ENCODE results near the gene KCNAB1.
A peak's percentile ranks its signal among the peaks of the same experiment; 100 is the strongest.

The KCNAB1 gene

DNA sequence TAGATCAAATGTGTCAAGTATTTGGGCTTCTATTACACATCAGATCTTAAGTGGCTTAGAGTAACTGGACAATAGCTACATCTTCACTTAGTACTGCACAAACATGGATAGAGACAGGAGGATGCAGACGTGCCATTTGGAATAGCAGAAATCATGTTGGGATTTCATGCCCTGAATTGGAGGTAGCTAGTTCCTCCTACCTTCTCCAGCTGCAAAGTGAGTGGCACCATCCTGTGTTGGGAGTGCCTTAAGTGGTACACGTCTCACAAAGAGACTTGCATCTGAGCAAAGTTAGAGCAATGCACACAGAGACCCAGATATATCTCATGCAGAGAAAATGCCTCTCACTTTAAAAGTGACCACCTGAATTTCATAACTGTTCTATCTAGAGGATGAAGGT, 298.1 kb downstream of the KCNAB1 start:
- DNase-seq, result no peak

DNA sequence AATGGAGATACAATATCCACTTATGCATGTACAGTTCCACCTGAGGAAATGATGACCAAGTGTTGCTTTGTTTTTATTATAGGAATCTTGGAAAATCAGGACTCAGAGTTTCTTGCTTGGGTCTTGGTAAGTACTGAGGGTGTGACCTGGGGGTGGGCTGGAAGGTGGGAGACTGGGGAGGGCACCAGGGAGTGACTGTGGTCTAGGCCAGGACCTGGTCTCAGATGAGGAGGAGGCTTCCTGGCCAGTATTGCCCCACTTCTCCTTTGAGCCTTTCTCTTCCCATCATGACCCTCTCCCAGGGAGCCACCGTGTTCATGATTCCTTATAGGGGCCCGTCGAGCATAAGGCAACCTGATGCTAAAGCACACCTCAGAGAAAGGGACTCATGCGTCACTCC, 301.2 kb downstream of the KCNAB1 start:
- DNase-seq, result no peak

DNA sequence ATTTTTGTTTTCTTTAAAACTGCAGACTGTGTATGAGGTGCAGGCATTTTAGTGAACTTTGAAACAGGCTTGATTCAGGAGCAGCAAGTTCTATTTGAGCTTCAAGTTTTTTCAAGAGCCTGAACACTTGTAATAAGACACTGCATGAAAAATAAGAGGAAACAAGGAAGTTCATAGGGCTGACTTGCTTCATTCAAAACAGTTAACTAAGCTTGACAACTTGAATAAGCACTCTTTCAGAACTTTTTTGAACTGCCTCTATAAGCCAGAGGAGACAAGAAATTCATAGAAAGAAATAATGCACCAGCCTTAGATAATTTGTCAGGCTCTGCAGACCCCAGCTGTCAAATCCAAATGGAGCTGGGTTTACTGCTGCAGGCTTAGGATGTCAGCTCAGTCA, 304.4 kb downstream of the KCNAB1 start:
- DNase-seq, result no peak

DNA sequence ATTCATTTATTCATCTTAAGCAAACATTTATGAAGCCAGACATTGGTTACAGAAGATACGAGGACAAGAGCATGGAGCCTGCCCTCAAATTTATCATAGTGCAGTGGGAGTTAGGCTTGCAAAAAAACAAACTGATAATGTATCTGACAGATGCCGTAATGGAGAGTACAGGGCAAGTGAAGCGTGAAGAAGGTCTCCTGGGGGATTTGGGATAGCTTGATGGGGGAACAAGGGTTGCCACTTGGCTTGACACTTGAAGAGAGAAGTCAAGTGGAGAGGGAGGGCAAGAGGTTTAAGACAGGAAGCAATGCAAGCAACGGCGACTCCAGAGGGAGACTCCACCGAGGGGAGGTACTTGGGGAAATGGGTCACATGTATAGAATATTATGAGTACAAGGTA, 305.3 kb downstream of the KCNAB1 start:
- DNase-seq, result no peak

DNA sequence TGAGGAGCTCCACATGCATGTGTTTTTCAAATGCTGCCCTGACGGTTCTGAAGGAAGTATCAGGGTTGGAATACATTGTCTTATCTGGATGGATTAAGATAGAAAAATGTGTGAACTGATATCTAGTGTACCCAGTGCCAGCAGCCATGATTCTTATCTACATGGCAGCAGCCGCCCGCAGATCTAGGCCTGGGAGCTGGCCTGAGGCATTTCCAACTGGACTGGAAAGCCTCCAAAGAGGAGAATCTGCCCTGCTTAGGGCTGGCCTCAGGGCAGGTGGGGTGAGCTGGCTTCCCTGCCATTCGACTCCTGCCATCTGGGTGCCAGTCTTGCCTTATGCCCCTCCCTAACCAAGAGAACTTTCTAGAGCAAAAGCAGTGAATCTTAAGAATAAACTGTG, 308.7 kb downstream of the KCNAB1 start:
- DNase-seq, result no peak

DNA sequence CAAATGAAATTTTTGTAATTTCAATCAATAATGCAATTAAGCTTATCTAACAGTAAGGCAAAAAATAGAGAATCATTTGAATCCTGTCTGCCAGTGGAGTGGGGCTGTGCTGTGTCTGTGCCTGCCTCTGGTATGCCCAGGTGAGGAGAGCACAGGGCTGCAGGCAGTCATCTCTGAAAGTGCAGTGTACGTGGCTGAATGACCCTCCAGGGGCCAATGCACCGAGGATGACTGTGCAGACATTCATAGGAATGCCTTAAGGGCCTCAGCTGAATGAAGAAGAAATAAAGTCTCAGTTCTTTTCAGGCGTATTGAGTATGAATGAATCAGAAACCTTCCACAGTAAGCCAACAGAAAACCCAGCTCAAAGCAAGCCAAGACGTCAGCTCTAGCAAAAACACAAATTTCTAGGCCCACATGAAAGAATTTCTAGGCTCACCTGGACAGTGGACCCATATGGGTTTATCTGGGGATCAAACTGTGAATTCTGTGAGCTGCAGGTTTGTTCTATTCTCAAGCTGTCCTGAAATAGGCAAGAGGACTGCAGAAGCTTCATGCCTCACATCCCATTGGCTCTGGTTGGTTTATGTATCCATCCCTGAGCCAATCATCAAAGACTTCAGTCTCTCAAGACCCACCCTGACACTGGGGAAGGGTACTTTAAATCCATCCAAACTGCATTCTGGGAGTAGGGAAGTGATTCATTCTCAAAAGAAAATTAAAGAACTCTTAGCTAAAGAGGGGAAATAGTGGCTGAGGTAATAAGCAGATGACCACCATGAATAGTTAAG, 311.2 kb downstream of the KCNAB1 start:
- DNase-seq, result no peak

DNA sequence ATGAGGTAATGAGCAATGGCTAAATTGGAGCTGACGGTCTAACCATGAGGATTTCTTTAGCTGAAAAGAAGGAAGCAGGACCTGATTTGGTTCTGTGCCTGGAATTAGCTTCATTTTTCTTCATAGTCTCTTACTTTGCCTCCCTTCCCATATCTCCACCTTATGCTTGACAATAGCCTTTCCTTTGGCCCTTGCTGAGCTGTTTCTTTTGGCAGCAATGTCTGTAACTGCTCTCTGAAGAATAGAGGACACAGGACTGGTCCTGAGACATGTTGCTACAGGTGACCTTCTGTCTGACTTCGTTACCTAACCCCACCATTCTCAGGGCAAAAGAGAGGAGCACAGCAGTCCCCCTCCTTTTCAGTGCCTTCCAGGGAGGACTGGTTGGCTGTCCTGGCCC, 312.2 kb downstream of the KCNAB1 start:
- DNase-seq, result no peak

DNA sequence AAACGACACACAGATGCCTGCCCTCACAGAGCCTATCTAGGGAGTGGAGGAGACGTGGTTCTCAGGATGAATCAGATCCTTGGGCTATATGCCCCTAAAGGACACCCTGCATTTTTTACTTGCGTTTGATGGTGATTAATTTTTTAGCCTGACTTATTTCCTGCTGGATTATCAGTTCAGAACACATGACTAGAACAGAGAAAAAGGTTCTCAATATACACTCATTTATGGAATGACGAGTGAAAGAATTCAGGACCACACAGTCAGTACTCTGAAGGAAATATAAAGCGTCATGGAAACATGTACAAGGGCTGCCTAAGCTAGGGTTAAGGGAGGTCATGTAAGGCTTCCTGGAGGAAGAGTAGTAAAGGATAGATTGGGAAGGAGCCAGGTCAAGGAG, 312.8 kb downstream of the KCNAB1 start:
- DNase-seq, result no peak

DNA sequence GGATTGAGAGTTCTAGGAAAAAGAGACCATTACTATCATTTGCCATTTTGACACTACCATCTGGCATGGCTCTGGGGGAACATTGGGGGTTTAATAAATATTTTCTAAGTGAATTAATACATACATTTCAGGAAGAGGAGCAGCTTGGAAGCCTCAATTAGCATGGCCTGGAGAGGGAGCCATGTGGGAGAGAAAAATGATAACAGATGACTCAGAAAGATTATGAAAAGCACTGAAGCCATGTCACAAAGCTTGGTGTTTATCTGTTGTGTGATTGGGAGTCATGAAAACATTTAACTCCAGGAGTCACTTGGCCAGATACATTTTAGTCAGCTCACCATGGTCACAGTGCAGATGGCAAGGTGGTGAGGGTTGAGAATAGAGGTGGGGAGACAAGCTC, 313.5 kb downstream of the KCNAB1 start:
- no peak for DNase-seq

DNA sequence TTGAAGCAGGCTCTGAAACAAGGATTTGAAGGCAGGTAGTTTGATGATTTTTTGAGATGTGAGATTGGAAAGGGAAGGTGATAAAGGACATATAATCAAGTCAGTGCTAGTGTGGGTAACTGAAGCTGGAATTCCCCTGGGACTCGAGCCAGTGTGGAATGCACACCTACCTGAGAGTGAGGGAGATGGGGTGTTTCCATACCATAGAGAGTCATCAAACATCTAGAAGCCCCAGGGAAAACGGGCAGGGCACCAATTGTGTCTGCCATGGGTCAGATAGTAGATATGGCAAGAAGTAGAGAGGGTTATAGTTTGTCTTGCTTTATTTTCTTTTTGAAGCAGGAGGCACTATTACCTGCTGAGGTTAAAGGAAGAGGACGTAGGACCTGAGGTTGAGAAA, 314.5 kb downstream of the KCNAB1 start:
- DNase-seq, result no peak

DNA sequence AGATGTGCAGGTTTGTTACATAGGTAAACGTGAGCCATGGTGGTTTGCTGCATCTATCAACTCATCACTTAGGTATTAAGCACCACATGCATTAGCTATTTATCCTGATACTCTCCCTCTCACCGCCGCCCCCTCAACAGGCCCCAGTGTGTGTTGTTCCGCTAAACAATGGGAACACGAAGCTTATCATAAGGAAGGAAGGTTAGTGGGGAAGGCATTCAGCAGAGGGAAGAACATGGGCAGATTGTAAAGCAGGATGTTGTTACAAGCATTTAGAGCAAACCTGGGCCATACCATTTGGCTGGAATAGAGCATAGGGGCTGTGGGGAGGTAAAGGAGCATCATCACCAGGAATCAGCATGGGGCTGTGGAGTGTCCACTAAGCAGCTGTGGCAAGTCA, 322.7 kb downstream of the KCNAB1 start:
- DNase-seq, result no peak

DNA sequence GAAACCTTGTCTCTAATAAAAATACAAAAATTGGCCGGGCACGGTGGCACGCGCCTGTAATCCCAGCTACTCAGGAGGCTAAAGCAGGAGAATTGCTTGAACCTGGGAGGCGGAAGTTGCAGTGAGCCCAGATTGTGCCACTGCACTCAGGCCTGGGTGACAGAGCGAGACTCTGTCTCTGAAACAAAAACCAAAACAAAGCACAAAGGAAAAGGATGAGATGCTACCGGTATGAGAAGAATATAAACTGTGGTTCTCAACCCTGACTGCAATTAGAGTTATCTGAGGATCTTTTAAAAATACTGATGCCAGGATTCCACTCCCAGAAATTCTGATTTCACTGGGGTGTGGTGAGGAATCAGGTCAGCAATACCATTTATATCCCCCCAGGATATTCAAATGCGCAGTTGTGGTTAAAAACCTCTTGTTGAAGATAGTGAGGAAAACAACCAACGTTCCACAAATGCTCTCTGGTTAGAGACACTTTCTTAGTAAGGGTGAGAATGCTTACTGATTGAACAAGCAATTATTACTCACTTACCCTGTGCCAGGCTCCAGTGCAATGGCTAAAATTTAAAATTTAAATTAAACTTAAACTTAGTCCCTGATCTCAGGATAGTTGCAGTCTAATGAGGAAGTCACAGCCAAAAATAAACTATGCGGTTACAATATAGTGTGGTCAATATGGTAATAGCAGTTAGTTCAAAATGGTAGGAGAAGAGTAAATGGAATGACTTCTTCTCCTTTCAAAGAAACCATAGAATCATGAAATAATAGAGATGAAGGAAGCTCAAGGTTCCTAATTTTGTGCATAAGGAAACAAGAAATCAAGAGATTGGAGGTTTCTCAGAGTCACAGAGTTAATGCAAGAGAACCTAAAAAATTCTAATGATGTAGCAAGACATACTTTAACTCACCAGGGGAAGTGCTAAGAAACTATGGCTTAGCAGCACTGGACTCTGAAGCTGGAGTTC, 325.0 kb downstream of the KCNAB1 start:
- no peak for DNase-seq

DNA sequence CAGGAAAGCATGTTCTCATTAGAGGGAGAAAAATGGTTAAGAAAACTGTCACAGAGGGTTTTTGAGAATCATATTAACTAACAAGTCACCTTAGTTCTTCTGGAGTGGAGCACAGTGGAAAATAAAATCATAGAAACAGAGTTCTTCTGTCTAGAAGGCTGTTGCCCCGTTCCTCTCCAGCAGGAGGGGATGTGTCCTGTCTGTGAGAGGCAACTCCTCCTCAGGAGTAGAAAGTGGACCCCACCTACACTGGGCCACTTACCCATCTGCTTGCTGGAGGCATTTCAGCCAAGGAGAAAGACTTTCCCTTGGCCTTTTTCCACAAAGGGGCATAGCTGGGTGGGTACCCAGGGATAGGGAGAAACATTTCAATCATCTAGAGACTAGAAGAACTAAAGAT, 327.9 kb downstream of the KCNAB1 start:
- peak in 1 of 2 donors; percentile 35 for DNase-seq

DNA sequence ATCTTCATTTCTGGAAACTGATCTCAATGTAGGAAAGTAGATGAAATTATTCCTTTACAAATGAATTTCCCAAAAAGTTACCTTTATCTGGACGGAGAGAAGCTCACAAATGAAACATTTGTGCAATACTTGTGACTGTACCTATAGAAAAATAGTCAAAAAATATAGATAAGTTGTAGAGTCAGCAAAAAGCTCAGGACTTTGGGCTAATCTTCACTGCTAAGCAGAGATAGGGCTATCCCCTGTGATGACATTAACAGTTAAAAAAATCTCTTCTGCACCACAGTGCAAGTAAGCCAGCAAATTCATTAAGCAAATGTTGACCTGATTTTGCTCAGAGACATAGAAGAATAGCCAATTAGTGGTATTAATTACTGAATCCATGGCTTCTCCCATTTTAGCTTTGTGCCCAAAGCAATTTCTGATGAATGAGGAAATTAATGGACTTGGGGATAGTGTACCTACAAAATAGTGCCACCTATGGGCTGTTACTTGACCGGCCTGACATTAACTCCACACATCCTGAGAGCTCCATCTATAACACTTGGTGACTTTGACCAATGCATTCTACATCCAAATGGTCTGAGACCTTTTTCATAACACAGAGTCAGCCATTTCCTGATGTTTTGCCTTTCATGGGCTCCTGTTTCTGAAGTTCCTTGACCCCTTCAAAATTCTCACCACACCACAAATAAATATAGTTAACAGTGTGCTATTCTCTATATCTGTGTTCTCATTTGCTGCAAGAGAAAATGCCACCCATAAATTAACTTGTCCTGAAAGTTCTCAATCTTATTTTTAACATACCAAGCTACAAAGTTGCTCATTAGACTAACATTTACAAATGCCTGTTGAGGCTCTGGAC, 329.6 kb downstream of the KCNAB1 start:
- no peak for DNase-seq

DNA sequence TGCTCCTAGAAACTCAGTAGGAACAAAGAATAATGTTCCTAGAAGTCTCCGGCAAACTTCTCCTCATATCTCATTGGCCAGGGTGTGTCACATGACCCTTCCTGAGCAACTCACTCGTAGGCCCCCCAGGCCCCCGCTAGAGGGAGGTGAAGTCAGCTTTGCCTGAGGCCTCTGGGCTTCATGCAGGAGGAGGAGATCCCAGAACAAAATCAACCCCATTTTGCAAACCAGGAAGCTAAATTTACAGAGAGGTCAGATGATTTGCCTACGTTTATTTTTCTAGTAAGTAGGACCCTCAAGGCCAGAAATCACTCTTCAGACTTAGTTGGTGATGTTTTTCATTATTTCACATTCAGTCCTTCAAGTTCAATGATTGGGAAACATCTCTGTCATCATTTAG, 335.5 kb downstream of the KCNAB1 start:
- DNase-seq, result no peak

DNA sequence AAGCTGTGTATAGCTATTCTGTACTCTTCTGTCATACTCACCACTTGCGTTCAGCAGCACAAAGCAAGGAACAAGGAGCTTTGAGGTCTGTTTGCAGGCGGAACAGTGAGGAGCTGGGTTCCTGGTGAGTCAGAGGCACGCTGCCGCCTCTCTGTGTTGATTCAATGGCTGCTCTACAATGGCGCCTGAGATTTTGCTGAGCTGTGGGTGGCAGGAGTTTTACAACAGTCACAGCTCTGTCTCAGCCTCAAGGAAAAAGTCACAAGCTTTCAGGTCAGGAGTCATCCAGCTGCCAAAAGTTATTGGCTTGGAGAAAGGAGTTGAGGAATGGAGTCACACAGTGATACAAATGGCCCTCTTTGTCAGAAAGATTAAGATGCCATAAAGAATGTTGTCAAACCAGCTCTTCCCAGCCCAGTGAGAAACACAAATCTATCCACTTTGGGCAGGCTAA, 336.4 kb downstream of the KCNAB1 start:
- no peak for DNase-seq

DNA sequence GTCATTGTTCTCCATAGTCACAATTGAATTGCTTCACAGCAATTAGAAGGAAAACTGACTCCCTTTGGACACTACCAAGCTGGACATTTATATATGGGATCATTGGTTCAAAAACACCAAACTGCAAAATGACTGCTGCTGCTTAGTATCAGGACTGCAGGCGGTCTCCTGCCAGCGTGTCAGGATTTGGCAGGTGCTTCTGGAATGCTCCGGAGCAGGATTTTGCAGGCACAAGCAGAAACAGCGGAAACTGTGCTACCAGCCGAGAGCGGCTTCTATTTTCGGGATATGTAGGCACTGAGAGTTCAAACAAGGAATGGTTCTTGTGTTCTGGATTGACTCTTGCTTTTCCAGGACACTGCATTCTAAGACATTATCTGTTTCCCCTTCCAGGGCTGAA, 339.1 kb downstream of the KCNAB1 start:
- DNase-seq, result no peak

DNA sequence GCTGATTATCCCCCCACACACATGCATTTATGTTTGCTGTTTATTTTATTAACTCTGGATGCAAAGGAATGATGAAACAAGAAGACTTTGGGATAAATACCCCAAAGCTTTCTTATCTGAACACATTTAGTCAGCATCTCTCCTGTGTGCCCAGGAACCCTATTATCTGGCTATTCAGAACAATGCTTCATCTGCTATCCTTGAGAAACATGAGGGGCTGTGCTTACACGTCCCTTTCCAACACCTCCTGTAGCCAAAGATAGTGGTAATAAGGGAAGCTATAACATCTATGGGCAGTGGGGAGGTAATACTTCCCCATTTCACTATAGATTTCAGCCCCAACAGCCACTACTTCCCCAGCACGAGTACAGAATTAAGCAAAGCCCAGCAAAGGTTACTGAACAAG, 339.8 kb downstream of the KCNAB1 start:
- peak in 1 of 2 donors; percentile 27 for DNase-seq

DNA sequence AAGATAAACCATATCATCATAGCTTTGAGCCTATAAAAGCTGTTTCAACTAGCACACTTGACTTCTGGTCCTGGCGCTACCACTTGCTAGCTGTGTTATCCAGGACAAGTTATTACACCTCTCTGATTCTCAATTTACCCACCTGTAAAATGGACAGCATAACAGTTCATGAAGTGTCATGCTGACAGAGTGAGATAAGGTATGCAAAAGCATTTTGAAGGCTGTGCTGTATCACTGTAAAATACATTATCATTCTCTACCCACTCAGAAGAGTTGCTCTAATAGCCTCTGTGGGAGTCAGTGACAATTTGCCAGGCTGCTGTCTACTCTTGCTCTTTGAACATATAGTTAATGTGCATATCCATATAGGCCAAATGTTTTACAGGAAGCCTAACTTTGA, 341.5 kb downstream of the KCNAB1 start:
- DNase-seq, result no peak

DNA sequence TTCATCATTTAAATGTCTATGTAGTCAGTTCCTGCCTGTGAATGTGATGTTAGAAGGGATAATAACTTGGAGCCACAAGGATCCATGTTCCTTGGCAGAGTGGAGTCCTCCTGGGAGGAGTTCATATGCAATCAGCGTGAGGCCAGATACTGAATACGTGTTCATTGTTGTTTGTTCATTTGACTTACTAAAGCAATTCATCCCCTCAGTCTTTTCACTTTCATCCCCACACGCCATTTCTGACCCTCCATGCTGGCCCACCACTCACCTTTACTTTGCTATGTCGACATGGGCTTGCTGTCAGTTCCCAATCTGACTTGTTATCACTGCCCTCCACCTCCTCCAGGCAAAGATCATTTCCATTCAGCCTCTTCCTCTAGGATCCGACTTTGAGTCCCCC, 342.7 kb downstream of the KCNAB1 start:
- no peak for DNase-seq

DNA sequence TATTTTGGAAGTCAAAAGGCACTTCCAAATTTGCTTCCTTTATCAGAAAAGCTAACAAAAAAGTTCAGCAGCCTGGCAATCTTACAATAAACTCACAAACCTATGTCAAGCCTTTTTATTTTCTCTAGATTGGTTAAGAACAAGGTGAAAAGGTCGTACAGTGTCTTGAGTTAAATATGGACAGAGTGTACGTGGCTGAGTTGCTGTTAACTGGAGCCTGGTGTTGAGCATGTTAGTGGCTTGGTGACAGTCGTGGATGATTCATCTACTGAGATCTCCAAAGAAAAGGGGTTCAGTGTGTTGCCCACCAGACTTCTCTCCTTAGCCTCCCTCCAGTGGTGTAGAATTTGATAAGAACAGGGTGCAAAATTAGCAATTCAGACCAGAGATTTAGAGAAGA, 344.8 kb downstream of the KCNAB1 start:
- no peak for DNase-seq

DNA sequence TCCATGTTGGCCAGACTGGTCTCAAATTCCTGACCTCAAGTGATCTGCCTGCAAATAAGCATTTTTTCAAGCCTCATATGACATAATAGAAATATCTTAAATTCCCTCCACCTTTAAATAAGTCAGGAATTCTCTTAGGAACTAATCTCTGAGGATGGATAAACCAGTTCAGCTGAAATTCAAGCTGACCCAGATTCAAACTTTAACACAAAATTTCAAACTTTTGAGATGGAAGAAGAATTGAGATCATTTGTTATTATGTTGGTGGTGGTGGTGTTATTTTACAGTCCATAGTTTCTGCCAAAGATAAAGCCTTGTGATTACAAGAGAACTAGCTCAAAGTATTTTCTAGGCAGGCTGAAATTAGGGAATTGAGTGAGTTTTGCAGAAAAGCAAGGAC, 349.1 kb downstream of the KCNAB1 start:
- no peak for DNase-seq

DNA sequence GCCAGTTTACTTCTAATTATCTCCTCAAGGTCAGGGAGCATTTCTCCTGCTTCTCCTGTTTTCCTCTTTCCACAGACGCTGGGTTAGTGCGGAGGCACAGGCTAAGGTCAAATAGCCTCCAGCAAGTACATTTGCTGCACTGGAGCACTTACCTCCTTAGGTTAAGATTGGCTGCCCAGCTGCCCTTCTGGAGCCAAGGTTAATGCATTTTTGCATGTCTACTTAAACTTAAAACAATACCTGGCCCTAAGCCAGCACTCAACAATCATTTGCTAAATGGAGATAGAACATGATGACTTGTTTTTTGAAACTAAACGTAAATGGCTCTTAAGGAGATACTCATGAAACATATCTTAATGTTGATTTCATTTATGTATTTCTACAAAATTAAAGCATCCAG, 351.1 kb downstream of the KCNAB1 start:
- DNase-seq, result no peak

All from bone marrow (tissue), 2 donors.